GM12878 (cell line): ENCODE measurements around the gene GMDS. TPM values are rescaled to one million over a fixed set of nuclear protein-coding genes. Genes with fewer than 3 reads are reported as not detected.

Experiments used
- ATAC-seq: fragments of 200-7000 bp; cut with Tn5 transposase; 3 replicates; pipeline ENCODE4 v1.9.1; 2020; ENCODE audit warnings: mild to moderate bottlenecking, moderate library complexity
- BruUV-seq: library from RNA; stranded (reverse); fragments of 400-500 nt; replicated peaks from 2 replicates; lab custom pipeline; 2021; lab: Mats Ljungman, UMichigan
- CTCF ChIA-PET: fragments of 300-600 bp; sonication (Branson Sonifier 250); formaldehyde crosslinking; extraction: SDS; loops from one replicate; lab custom pipeline; 2021; ENCODE audit warnings: inconsistent platforms; lab: Yijun Ruan, JAX
- POLR2A ChIA-PET: fragments of 350-600 bp; formaldehyde crosslinking; extraction: SDS; loops from one replicate; lab custom pipeline; 2021; ENCODE audit warnings: inconsistent platforms; lab: Charles Lee
- RAD21 ChIA-PET: fragments of 300-600 bp; sonication (Branson Sonifier 250); formaldehyde crosslinking; loops from one replicate; lab custom pipeline; 2023; ENCODE audit warnings: antibody characterized with exemption; ENCODE audit not compliant: unreplicated experiment; lab: Charles Lee
- SMC1A ChIA-PET: fragments of 300-600 bp; sonication (Branson Sonifier 250); formaldehyde crosslinking; loops from one replicate; lab custom pipeline; 2023; ENCODE audit not compliant: unreplicated experiment, uncharacterized antibody; lab: Charles Lee
- DNase-seq: peaks from one replicate; pipeline ENCODE4 v3.0.0-alpha.2; 2011; ENCODE audit warnings: low read depth, low spot score
- FAIRE-seq: peaks from 3 replicates; lab custom pipeline; 2011; peaks lifted over from hg19 to GRCh38; lab: Jason Lieb, UNC
- H2AFZ ChIP-seq: 2 replicates; pipeline ENCODE4 v1.6.0; 2011; ENCODE audit warnings: low read depth, low read length, control low read depth; ENCODE audit not compliant: control insufficient read depth
- H3K27ac ChIP-seq: 2 replicates; pipeline ENCODE4 v1.5.1; 2011; ENCODE audit warnings: control low read depth; ENCODE audit not compliant: control insufficient read depth, insufficient read depth
- H3K27me3 ChIP-seq, 2 experiments: replicated peaks in 1 of 2; 2 replicates each; pipeline versions ENCODE4 v1.6.0 to v1.6.1; 2011; ENCODE audit warnings: low read length in 1 of 2; ENCODE audit not compliant: control insufficient read depth in 2 of 2, insufficient read depth in 2 of 2
- H3K36me3 ChIP-seq, 2 experiments: 2 replicates each; pipeline ENCODE4 v1.5.1; 2011; ENCODE audit warnings: low read length in 1 of 2; ENCODE audit not compliant: control insufficient read depth in 2 of 2, insufficient read depth in 2 of 2
- H3K4me1 ChIP-seq: 2 replicates; pipeline ENCODE4 v1.6.1; 2011; ENCODE audit warnings: mild to moderate bottlenecking, low read length, moderate library complexity, mixed read lengths; ENCODE audit not compliant: control insufficient read depth, insufficient read depth
- H3K4me2 ChIP-seq: 2 replicates; pipeline ENCODE4 v1.6.0; 2011; ENCODE audit warnings: control low read depth; ENCODE audit not compliant: control insufficient read depth, insufficient read depth
- H3K4me3 ChIP-seq: fragments of 200-600 bp; sonication (generic); 2 replicates; pipeline ENCODE4 v1.5.1; 2016
- H3K79me2 ChIP-seq: 2 replicates; pipeline ENCODE4 v1.6.0; 2011; ENCODE audit warnings: low read length; ENCODE audit not compliant: control insufficient read depth, insufficient read depth
- H3K9ac ChIP-seq: 2 replicates; pipeline ENCODE4 v1.8.0; 2011; ENCODE audit warnings: low read length, control low read depth, mixed read lengths; ENCODE audit not compliant: control insufficient read depth, insufficient read depth
- H3K9me3 ChIP-seq: replicated peaks from 3 replicates; pipeline ENCODE4 v1.5.1; 2011; ENCODE audit warnings: mild to moderate bottlenecking, low read length; ENCODE audit not compliant: control insufficient read depth, insufficient read depth
- H4K20me1 ChIP-seq: 2 replicates; pipeline ENCODE4 v1.6.0; 2011; ENCODE audit not compliant: control insufficient read depth, insufficient read depth
- ATF7 ChIP-seq: fragments of 450-650 bp; IDR thresholded peaks from 2 replicates; pipeline ENCODE4 v1.6.1; 2016; ENCODE audit warnings: low read depth, mild to moderate bottlenecking
- BHLHE40 ChIP-seq, 2 experiments: fragments of 450-650 bp in 1 of 2; IDR thresholded peaks; 2 replicates each; pipeline ENCODE4 v1.6.1; 2011 to 2017; ENCODE audit warnings: low read depth in 2 of 2, borderline replicate concordance in 1 of 2, improper control_type of control experiment in 1 of 2, low read length in 1 of 2, mild to moderate bottlenecking in 1 of 2
- BMI1 ChIP-seq: fragments of 450-650 bp; IDR thresholded peaks from 2 replicates; pipeline ENCODE4 v1.6.1; 2016; ENCODE audit warnings: mild to moderate bottlenecking, moderate library complexity, borderline replicate concordance
- BRCA1 ChIP-seq: IDR thresholded peaks from 2 replicates; pipeline ENCODE4 v1.6.1; 2011; ENCODE audit warnings: low read depth, low read length, improper control_type of control experiment
- GABPA ChIP-seq: IDR thresholded peaks from 2 replicates; pipeline ENCODE4 v1.6.1; 2014; ENCODE audit warnings: antibody characterized with exemption, low read depth, mild to moderate bottlenecking, inconsistent platforms
- HDGF ChIP-seq: fragments of 450-650 bp; IDR thresholded peaks from 2 replicates; pipeline ENCODE4 v1.6.1; 2016; ENCODE audit warnings: antibody characterized with exemption
- MXI1 ChIP-seq: fragments of 150-350 bp; IDR thresholded peaks from 2 replicates; pipeline ENCODE4 v1.6.1; 2011; ENCODE audit warnings: low read depth, mild to moderate bottlenecking, inconsistent platforms, low read length, improper control_type of control experiment
- SREBF1 ChIP-seq: IDR thresholded peaks from 2 replicates; pipeline ENCODE4 v1.6.1; 2012; ENCODE audit warnings: mild to moderate bottlenecking, low read length
- SRF ChIP-seq, 2 experiments: IDR thresholded peaks; 2 replicates each; pipeline ENCODE4 v1.6.1; 2011; ENCODE audit warnings: low read depth in 2 of 2, low read length in 2 of 2, mild to moderate bottlenecking in 1 of 2, moderate library complexity in 1 of 2
- TBL1XR1 ChIP-seq: IDR thresholded peaks from 2 replicates; pipeline ENCODE4 v1.6.1; 2012; ENCODE audit warnings: low read depth, low read length, improper control_type of control experiment
- ZZZ3 ChIP-seq: IDR thresholded peaks from 2 replicates; pipeline ENCODE4 v1.6.1; 2011; ENCODE audit warnings: low read depth; ENCODE audit not compliant: control insufficient read depth, insufficient read length
- WGBS: methylation state at CpG from one replicate; pipeline ENCODE4 v1.1.6; 2016; ENCODE audit warnings: low lambda C conversion rate; ENCODE audit not compliant: insufficient replicate concordance, insufficient coverage; ENCODE audit errors: missing lambda C conversion rate; 5-methylcytosine and 5-hydroxymethylcytosine counted together
- in situ Hi-C: fragments of 300-500 bp; cut with MboI; formaldehyde crosslinking; loops from 9 replicates; pipeline ENCODE4 v1.14.3; 2018; ENCODE audit warnings: mixed read lengths
- intact Hi-C: fragments of 100-400 bp; cut with micrococcal nuclease; formaldehyde crosslinking; loops from one replicate; pipeline ENCODE4 v1.14.2; 2022; ENCODE audit not compliant: unreplicated experiment
- polyA plus RNA-seq, 11 experiments: library from polyadenylated mRNA; depleted of rRNA in 4 of 11; unstranded in 6 of 11; stranded (reverse) in 5 of 11; fragments of >200 nt; fragmentation: Nextera tagmentation in 4 of 11; fragmentation: Illumina TruSeq in 1 of 11; extraction: Ambion mirVana in 4 of 11; extraction: Trizol in 1 of 11; gene quantifications; 1 replicate in 1 of 11; 2 replicates in 10 of 11; pipeline versions ENCODE4 v1.2.1 to v1.2.3, GENCODE V29; 2011 to 2016; ENCODE audit warnings: inconsistent platforms in 2 of 11, missing spikeins in 2 of 11, low read depth in 1 of 11
- total RNA-seq, 4 experiments: library from RNA; depleted of rRNA in 3 of 4; stranded (reverse); fragments of >200 nt in 3 of 4; fragmentation: Illumina TruSeq in 1 of 4; extraction: Trizol in 1 of 4; gene quantifications; 2 replicates each; pipeline versions ENCODE4 v1.2.1 to v1.2.3, GENCODE V29; 2013 to 2021

Gene GMDS
- total and polyA plus RNA-seq, 10 of the 15 experiments (the other 5 are each of a cell fraction or from before 2014, with no cell fraction given): 0.61 to 53.8 (median 29.3) TPM

DNA sequence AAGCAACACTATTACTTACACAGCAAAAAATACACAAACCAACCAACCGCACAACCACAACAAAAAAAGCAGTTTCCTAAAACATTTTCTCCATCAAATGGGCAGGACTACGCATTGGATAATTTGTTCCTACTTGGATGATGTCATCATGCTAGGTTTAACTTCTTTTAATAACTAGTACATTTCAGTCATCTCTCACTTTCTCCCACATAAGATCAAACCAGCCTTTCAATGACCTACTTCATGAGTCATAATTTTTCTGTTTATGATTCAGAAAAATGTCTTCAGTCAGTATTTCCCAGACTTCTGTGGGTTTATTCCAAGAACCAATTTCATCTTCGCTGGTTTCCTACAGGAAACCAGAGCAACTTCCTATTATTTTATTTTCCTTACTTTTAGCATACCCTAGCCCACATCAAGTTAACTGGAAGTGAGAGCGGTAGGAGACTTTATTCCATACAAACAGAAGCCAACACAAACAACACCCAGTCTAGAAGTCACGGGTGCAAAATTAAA lies 134.2 kb downstream of the GMDS start (continued):
- TF ChIP-seq GABPA (peak; percentile 74; the same call in 1 of the 2 replicates), BHLHE40 (IDR thresholded peaks at IDR 0.05; ENCODE audit: borderline replicate concordance in 1 of 2, low read depth in 2 of 2, low read length in 1 of 2) (peak; percentile 13 to 41; a peak in 1 of 4 replicates), BMI1 (peak; percentile 67), TBL1XR1 (peak; percentile 64), ATF7 (peak; percentile 99), HDGF (no peak), BRCA1 (no peak), SRF (IDR thresholded peaks at IDR 0.05; ENCODE audit: low read depth in 2 of 2, low read length in 2 of 2) (peak in 1 of 2 experiments; percentile 67; a peak in 1 of 4 replicates)

DNA sequence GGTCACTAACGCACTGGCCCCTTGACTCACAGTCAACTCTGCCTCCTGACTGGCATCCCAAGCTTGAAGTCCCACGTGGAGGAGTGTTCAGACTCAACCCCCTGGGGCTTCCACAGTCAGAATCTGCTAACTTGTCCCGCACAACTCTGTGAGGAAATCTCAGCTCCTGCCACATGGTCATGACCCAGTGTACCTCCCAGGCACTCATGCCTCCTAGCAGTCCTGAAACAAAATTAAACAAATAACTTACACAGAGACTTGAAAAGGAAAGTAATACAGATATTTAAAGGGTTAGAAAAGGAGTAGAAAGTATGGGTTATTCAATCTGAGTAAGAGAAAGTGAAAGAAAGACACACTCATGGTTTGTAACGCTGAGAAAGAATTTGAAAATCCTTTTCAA lies 134.9 kb downstream of the GMDS start:
- BruUV-seq: no TSS peak
- ChIA-PET POLR2A (no interaction called here), CTCF (interaction anchor here (0.8 to 2.2 kb wide), 3 partner anchors 9 to 243 kb away, joined by 3 to 8 read pairs (median 4); no protein-coding TSS in a partner anchor), RAD21 (no interaction called here), SMC1A (interaction anchor here (0.9 to 2.9 kb wide), 4 partner anchors 10 to 243 kb away, joined by 3 to 9 read pairs (median 4); no protein-coding TSS in a partner anchor)
- Histone ChIP-seq H3K79me2 (no peaks in the 10 kb centered on the region), H3K4me1 (peaks cover 7% of the 10 kb centered on the region; the same call in 1 of the 2 replicates), H3K27ac (peak overlapping the region; percentile 51), H3K9me3 (no peaks in the 10 kb centered on the region), H3K4me3 (peak overlapping the region; percentile 38; the same call in 1 of the 2 replicates), H3K36me3 (peaks cover 0 to 2% of the 10 kb centered on the region in 2 experiments; a peak in 1 of 4 replicates), H3K4me2 (peak overlapping the region; percentile 68), H4K20me1 (no peaks in the 10 kb centered on the region), H3K9ac (no peak overlapping the region), H3K27me3 (no peaks in the 10 kb centered on the region), H2AFZ (peak overlapping the region; percentile 33)
- ATAC-seq: peak; percentile 89
- intact Hi-C loops: loop anchor here (2.0 kb wide), 1 partner anchor 76 kb away; no protein-coding TSS in a partner anchor
- FAIRE-seq: peak; percentile 54
- WGBS: 25% methylated on average over 4 of the region's 4 CpGs
- DNase-seq: peak; percentile 1
- in situ Hi-C loops: no loop called here
- TF ChIP-seq TBL1XR1 (peak; percentile 24; the same call in 1 of the 2 replicates), SREBF1 (0 out of 2 replicates have a peak, but pooled peaks have one; percentile 14), ZZZ3 (no peak), MXI1 (peak; percentile 39; the same call in 1 of the 2 replicates)
